Measurements from ENCODE around the gene AHDC1.
"Not testable (repeated sequence)": the region's sequence is repeated elsewhere in the genome, so short reads cannot be mapped to it uniquely, and the experiment has no call there.

AHDC1 gene

GRCh38 chr1:27624467-27625178 lies 20.7 kb upstream of the AHDC1 start:
- Histone ChIP-seq H3K23ac (ENCODE audit: low read length) (no peak overlapping the region), H2AK5ac (ENCODE audit: low read length) (no peak overlapping the region), H3K4me1 (ENCODE audit: control insufficient read depth, low read depth, low read length) (peaks cover 2% of the 10 kb centered on the region), H3K27me3 (ENCODE audit: insufficient read depth, low read length, poor library complexity) (no peaks in the 10 kb centered on the region), H3K4ac (ENCODE audit: low read depth, low read length) (no peak overlapping the region), H3K27ac (ENCODE audit: low read depth, low read length) (no peak overlapping the region), H3K4me3 (ENCODE audit: low read length) (no peak overlapping the region), H3K36me3 (ENCODE audit: control insufficient read depth, insufficient read depth, low read length) (no peaks in the 10 kb centered on the region), H2BK5ac (ENCODE audit: low read length) (no peak overlapping the region), H4K8ac (ENCODE audit: low read depth, low read length) (no peak overlapping the region), H3K56ac (ENCODE audit: low read length) (no peak overlapping the region), H3K4me2 (ENCODE audit: low read length) (no peak overlapping the region), H4K5ac (ENCODE audit: low read length) (no peak overlapping the region), H2BK120ac (ENCODE audit: low read depth, low read length) (no peak overlapping the region), H3K9ac (ENCODE audit: low read length) (no peak overlapping the region), H3K79me1 (ENCODE audit: low read length) (no peaks in the 10 kb centered on the region), H2BK15ac (replicated peaks; ENCODE audit: low read depth) (no peak overlapping the region), H3K18ac (ENCODE audit: low read length) (no peak overlapping the region), H3K79me2 (ENCODE audit: control insufficient read depth, insufficient read depth, low read length) (no peaks in the 10 kb centered on the region)
- no CpG with 5 or more reads among the region's 7 CpGs for WGBS (ENCODE audit: extremely low coverage, insufficient coverage, low lambda C conversion rate)
- DNase-seq: no peak

- no peaks in the 10 kb centered on the region for H3K36me3 ChIP-seq (ENCODE audit: control insufficient read depth, insufficient read depth, low read length)
- H2BK120ac ChIP-seq (ENCODE audit: low read depth, low read length): no peak overlapping the region
- H3K4me3 ChIP-seq (ENCODE audit: low read length): no peak overlapping the region
- H3K9ac ChIP-seq (ENCODE audit: low read length): no peak overlapping the region
- H3K79me2 ChIP-seq (ENCODE audit: control insufficient read depth, insufficient read depth, low read length): no peaks in the 10 kb centered on the region
- no peak overlapping the region for H4K8ac ChIP-seq (ENCODE audit: low read depth, low read length)
- no peaks in the 10 kb centered on the region for H3K79me1 ChIP-seq (ENCODE audit: low read length)
- no peak overlapping the region for H4K5ac ChIP-seq (ENCODE audit: low read length)
- no peak overlapping the region for H3K27ac ChIP-seq (ENCODE audit: low read depth, low read length)
- no peak overlapping the region for H3K23ac ChIP-seq (ENCODE audit: low read length)
- no peak overlapping the region for H3K56ac ChIP-seq (ENCODE audit: low read length)
- no peak overlapping the region for H3K4me2 ChIP-seq (ENCODE audit: low read length)
- no peak overlapping the region for H2BK15ac ChIP-seq (replicated peaks; ENCODE audit: low read depth)
- no peak overlapping the region for H2BK5ac ChIP-seq (ENCODE audit: low read length)
- peaks cover 2% of the 10 kb centered on the region for H3K4me1 ChIP-seq (ENCODE audit: control insufficient read depth, low read depth, low read length)
- H3K27me3 ChIP-seq (ENCODE audit: insufficient read depth, low read length, poor library complexity): no peaks in the 10 kb centered on the region
- no CpG with 5 or more reads among the region's 13 CpGs for WGBS (ENCODE audit: extremely low coverage, insufficient coverage, low lambda C conversion rate)
- H2AK5ac ChIP-seq (ENCODE audit: low read length): no peak overlapping the region
- H3K18ac ChIP-seq (ENCODE audit: low read length): no peak overlapping the region
- DNase-seq: no peak
- H3K4ac ChIP-seq (ENCODE audit: low read depth, low read length): no peak overlapping the region
Observed at GRCh38 chr1:27623327-27624212, 19.6 kb upstream of the AHDC1 start.

- Histone ChIP-seq H4K5ac (ENCODE audit: low read length) (no peak overlapping the region), H3K56ac (ENCODE audit: low read length) (no peak overlapping the region), H3K27ac (ENCODE audit: low read depth, low read length) (no peak overlapping the region), H2BK15ac (replicated peaks; ENCODE audit: low read depth) (no peak overlapping the region), H3K27me3 (ENCODE audit: insufficient read depth, low read length, poor library complexity) (no peaks in the 10 kb centered on the region), H3K4me1 (ENCODE audit: control insufficient read depth, low read depth, low read length) (peaks cover 2% of the 10 kb centered on the region), H2BK120ac (ENCODE audit: low read depth, low read length) (no peak overlapping the region), H3K4ac (ENCODE audit: low read depth, low read length) (no peak overlapping the region), H3K4me2 (ENCODE audit: low read length) (no peak overlapping the region), H3K4me3 (ENCODE audit: low read length) (no peak overlapping the region), H3K18ac (ENCODE audit: low read length) (no peak overlapping the region), H3K79me2 (ENCODE audit: control insufficient read depth, insufficient read depth, low read length) (no peaks in the 10 kb centered on the region), H3K23ac (ENCODE audit: low read length) (no peak overlapping the region), H2BK5ac (ENCODE audit: low read length) (no peak overlapping the region), H2AK5ac (ENCODE audit: low read length) (no peak overlapping the region), H3K36me3 (ENCODE audit: control insufficient read depth, insufficient read depth, low read length) (no peaks in the 10 kb centered on the region), H3K79me1 (ENCODE audit: low read length) (no peaks in the 10 kb centered on the region), H4K8ac (ENCODE audit: low read depth, low read length) (no peak overlapping the region), H3K9ac (ENCODE audit: low read length) (no peak overlapping the region)
- no CpG with 5 or more reads among the region's 4 CpGs for WGBS (ENCODE audit: extremely low coverage, insufficient coverage, low lambda C conversion rate)
- no peak for DNase-seq
Observed at GRCh38 chr1:27622828-27623227, 18.9 kb upstream of the AHDC1 start.

- H3K18ac ChIP-seq (ENCODE audit: low read length): no peak overlapping the region
- no CpG with 5 or more reads among the region's 7 CpGs for WGBS (ENCODE audit: extremely low coverage, insufficient coverage, low lambda C conversion rate)
- no peaks in the 10 kb centered on the region for H3K36me3 ChIP-seq (ENCODE audit: control insufficient read depth, insufficient read depth, low read length)
- no peaks in the 10 kb centered on the region for H3K27me3 ChIP-seq (ENCODE audit: insufficient read depth, low read length, poor library complexity)
- H2BK15ac ChIP-seq (replicated peaks; ENCODE audit: low read depth): no peak overlapping the region
- H4K8ac ChIP-seq (ENCODE audit: low read depth, low read length): no peak overlapping the region
- DNase-seq: no peak
- peaks cover 2% of the 10 kb centered on the region for H3K4me1 ChIP-seq (ENCODE audit: control insufficient read depth, low read depth, low read length)
- no peaks in the 10 kb centered on the region for H3K79me1 ChIP-seq (ENCODE audit: low read length)
- no peak overlapping the region for H3K4ac ChIP-seq (ENCODE audit: low read depth, low read length)
- no peak overlapping the region for H3K4me2 ChIP-seq (ENCODE audit: low read length)
- no peak overlapping the region for H2BK120ac ChIP-seq (ENCODE audit: low read depth, low read length)
- H3K9ac ChIP-seq (ENCODE audit: low read length): no peak overlapping the region
- H3K4me3 ChIP-seq (ENCODE audit: low read length): no peak overlapping the region
- no peak overlapping the region for H4K5ac ChIP-seq (ENCODE audit: low read length)
- no peak overlapping the region for H3K56ac ChIP-seq (ENCODE audit: low read length)
- H2BK5ac ChIP-seq (ENCODE audit: low read length): no peak overlapping the region
- no peak overlapping the region for H3K27ac ChIP-seq (ENCODE audit: low read depth, low read length)
- H2AK5ac ChIP-seq (ENCODE audit: low read length): no peak overlapping the region
- no peak overlapping the region for H3K23ac ChIP-seq (ENCODE audit: low read length)
- H3K79me2 ChIP-seq (ENCODE audit: control insufficient read depth, insufficient read depth, low read length): no peaks in the 10 kb centered on the region
Observed at GRCh38 chr1:27621051-27621920, 17.3 kb upstream of the AHDC1 start.

- H4K8ac ChIP-seq (ENCODE audit: low read depth, low read length); H3K4me2 ChIP-seq (ENCODE audit: low read length): not testable (repeated sequence)
Observed at GRCh38 chr1:27619782-27620438, 16.0 kb upstream of the AHDC1 start.

More at GRCh38 chr1:27619782-27620438, 16.0 kb upstream of the AHDC1 start:
- not testable (repeated sequence) for DNase-seq; H3K56ac ChIP-seq (ENCODE audit: low read length); H3K79me1 ChIP-seq (ENCODE audit: low read length); H3K27me3 ChIP-seq (ENCODE audit: insufficient read depth, low read length, poor library complexity); H2BK15ac ChIP-seq (replicated peaks; ENCODE audit: low read depth); H4K5ac ChIP-seq (ENCODE audit: low read length); H3K27ac ChIP-seq (ENCODE audit: low read depth, low read length); H2BK120ac ChIP-seq (ENCODE audit: low read depth, low read length); H3K79me2 ChIP-seq (ENCODE audit: control insufficient read depth, insufficient read depth, low read length); H3K4ac ChIP-seq (ENCODE audit: low read depth, low read length); H3K18ac ChIP-seq (ENCODE audit: low read length); H2AK5ac ChIP-seq (ENCODE audit: low read length); H3K23ac ChIP-seq (ENCODE audit: low read length); H3K36me3 ChIP-seq (ENCODE audit: control insufficient read depth, insufficient read depth, low read length); H3K4me3 ChIP-seq (ENCODE audit: low read length); H2BK5ac ChIP-seq (ENCODE audit: low read length); H3K4me1 ChIP-seq (ENCODE audit: control insufficient read depth, low read depth, low read length); H3K9ac ChIP-seq (ENCODE audit: low read length)
- no CpG with 5 or more reads among the region's 7 CpGs for WGBS (ENCODE audit: extremely low coverage, insufficient coverage, low lambda C conversion rate)

Data from mesendoderm (in vitro differentiated cells).